HG03135 (cell line): ENCODE measurements around the gene SLC25A13.

Experiments used
- ATAC-seq: cut with Tn5 transposase; IDR thresholded peaks from one replicate; pipeline ENCODE4 v1.9.1; 2021; ENCODE audit warnings: mild to moderate bottlenecking, moderate library complexity; ENCODE audit not compliant: unreplicated experiment

SLC25A13 gene

GRCh38 chr7:96322847-96323461, 1.1 kb upstream of the SLC25A13 start:
- ATAC-seq: no peak

- no peak for ATAC-seq
These were observed 436 bp upstream of the SLC25A13 start for GRCh38 chr7:96322373-96322695.

GRCh38 chr7:96321031-96321657, 754 bp downstream of the SLC25A13 start:
- peak; percentile 41 for ATAC-seq

- ATAC-seq: peak; percentile 40
These were observed 1.5 kb downstream of the SLC25A13 start for GRCh38 chr7:96320442-96320841.

GRCh38 chr7:96319439-96319838, 2.5 kb downstream of the SLC25A13 start:
- no peak for ATAC-seq

- ATAC-seq: no peak
These were observed 4.9 kb downstream of the SLC25A13 start for GRCh38 chr7:96316949-96317348.

- ATAC-seq: no peak
These were observed 6.8 kb downstream of the SLC25A13 start for GRCh38 chr7:96315125-96315512.

GRCh38 chr7:96314402-96315124, 7.3 kb downstream of the SLC25A13 start:
- no peak for ATAC-seq

- no peak for ATAC-seq
These were observed 8.0 kb downstream of the SLC25A13 start for GRCh38 chr7:96313940-96314339.

- ATAC-seq: no peak
These were observed 9.4 kb downstream of the SLC25A13 start for GRCh38 chr7:96312502-96312901.

GRCh38 chr7:96311967-96312366, 9.9 kb downstream of the SLC25A13 start:
- ATAC-seq: no peak

GRCh38 chr7:96310110-96310509, 11.8 kb downstream of the SLC25A13 start:
- no peak for ATAC-seq

GRCh38 chr7:96308950-96309263, 13.0 kb downstream of the SLC25A13 start:
- ATAC-seq: no peak

- ATAC-seq: no peak
These were observed 13.5 kb downstream of the SLC25A13 start for GRCh38 chr7:96308253-96308949.

- no peak for ATAC-seq
These were observed 15.3 kb downstream of the SLC25A13 start for GRCh38 chr7:96306385-96307125.

GRCh38 chr7:96305915-96306314, 16.0 kb downstream of the SLC25A13 start:
- no peak for ATAC-seq

- no peak for ATAC-seq
These were observed 17.3 kb downstream of the SLC25A13 start for GRCh38 chr7:96304573-96304972.

- no peak for ATAC-seq
These were observed 18.0 kb downstream of the SLC25A13 start for GRCh38 chr7:96303686-96304443.

GRCh38 chr7:96303105-96303685, 18.7 kb downstream of the SLC25A13 start:
- no peak for ATAC-seq

GRCh38 chr7:96300986-96301385, 20.9 kb downstream of the SLC25A13 start:
- no peak for ATAC-seq
